ENCODE measurements around the gene TAL2. TPM values are rescaled to one million over a fixed set of nuclear protein-coding genes. Genes with fewer than 3 reads are reported as not detected.

Gene TAL2
- total and polyA plus RNA-seq, 9 of the 15 experiments (the other 6 are each of a cell fraction or from before 2014, with no cell fraction given), result 0.21 to 3.7 (median 1.1) TPM; not detected in 1

DNA sequence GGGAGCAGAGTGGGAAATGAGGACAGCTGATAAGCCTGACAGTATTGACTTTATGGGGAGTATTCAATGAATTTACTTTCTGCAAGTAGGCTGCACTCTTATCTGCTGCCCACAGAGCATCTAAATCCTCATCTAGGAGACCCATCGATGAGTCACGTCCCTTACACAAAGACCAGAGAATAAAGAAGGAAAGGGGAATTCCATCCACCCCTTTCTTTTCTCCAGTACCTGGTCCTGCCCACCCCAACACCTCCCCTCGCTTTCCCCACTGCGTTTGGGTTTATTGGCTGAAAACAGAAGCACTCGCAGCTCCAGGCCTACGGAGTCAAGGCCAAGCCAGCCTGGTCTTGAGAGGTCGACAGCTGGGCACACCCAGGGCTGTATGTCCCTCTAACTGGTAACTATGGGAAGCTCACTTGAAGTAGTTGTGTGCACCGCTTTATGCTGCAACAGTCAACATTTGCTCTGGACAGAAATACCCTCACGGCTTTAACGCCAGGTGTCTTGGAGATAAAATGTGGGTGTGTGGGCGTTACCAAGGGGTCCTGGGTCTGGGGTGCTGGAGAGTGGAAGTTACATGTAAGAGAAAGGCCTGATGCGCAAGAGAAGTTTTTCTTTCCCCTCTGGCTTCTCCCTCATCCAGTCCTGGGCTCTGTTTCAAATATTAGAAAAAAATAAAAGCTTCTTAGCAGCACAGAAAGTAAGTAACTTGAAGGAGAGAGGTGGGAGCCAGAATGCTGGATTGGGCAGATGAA, 14.5 kb upstream of the TAL2 start (continued):
- TF ChIP-seq MXD1 (CRISPR knock-in tag; IDR thresholded peaks at IDR 0.05; ENCODE audit: borderline replicate concordance, poor library complexity, severe bottlenecking), result no peak
- TF ChIP-seq FOS (IDR thresholded peaks at IDR 0.05; ENCODE audit: extremely low read depth, insufficient read length), result peak; percentile 81
- TF ChIP-seq SAP30 (IDR thresholded peaks at IDR 0.05; ENCODE audit: borderline replicate concordance, insufficient read depth, low read depth, low read length, poor library complexity, severe bottlenecking), result peak; percentile 7
- no peak for TF ChIP-seq BRF2 (IDR thresholded peaks at IDR 0.05; ENCODE audit: borderline replicate concordance, insufficient read depth, insufficient read length)
- no peak for TF ChIP-seq MCM5 (IDR thresholded peaks at IDR 0.05; ENCODE audit: low read depth)
- TF ChIP-seq ZNF655 (CRISPR knock-in tag; IDR thresholded peaks at IDR 0.05), result no peak
- TF ChIP-seq RUNX1 (IDR thresholded peaks at IDR 0.05; ENCODE audit: low read depth), result no peak
- TF ChIP-seq XRCC4 (IDR thresholded peaks at IDR 0.05; ENCODE audit: extremely low read depth, insufficient read depth, insufficient read length), result no peak
- TF ChIP-seq SMARCA5 (IDR thresholded peaks at IDR 0.05), result no peak
- TF ChIP-seq NRF1 (conservative IDR thresholded peaks at IDR 0.05 in 1 of 2, IDR thresholded peaks at IDR 0.05 in 1 of 2), result peak; percentile 60 to 61
- TF ChIP-seq FOXO4 (CRISPR knock-in tag; IDR thresholded peaks at IDR 0.05), result no peak
- peak; percentile 86 to 90 for TF ChIP-seq KDM1A (IDR thresholded peaks at IDR 0.05)
- no peak for TF ChIP-seq TSC22D4 (tag; IDR thresholded peaks at IDR 0.05)
- TF ChIP-seq, protein P1, sequence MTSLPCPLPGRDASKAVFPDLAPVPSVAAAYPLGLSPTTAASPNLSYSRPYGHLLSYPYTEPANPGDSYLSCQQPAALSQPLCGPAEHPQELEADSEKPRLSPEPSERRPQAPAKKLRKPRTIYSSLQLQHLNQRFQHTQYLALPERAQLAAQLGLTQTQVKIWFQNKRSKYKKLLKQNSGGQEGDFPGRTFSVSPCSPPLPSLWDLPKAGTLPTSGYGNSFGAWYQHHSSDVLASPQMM (CRISPR knock-in tag; IDR thresholded peaks at IDR 0.05), result no peak

All from K562 (cell line).